Heart left ventricle (tissue), 13 donors: Measurements from ENCODE around the gene RGS6.

Experiments
- POLR2A ChIP-seq, 2 donors: fragments of 450-650 bp; IDR thresholded peaks; one replicate each; pipeline ENCODE4 v1.6.1; 2017; ENCODE audit warnings: antibody characterized with exemption in 2 of 2, mild to moderate bottlenecking in 2 of 2, moderate library complexity in 2 of 2
- TF ChIP-seq, protein P1 (sequence below), 12 donors: fragments of 200-600 bp; sonication (generic) in 4 of 12; IDR thresholded peaks; one replicate each; pipeline versions ENCODE4 v1.5.0 to v1.8.0; 2018 to 2022; ENCODE audit warnings: antibody characterized with exemption in 12 of 12, mild to moderate bottlenecking in 5 of 12
- donor health status: ischemic (EF 13 %, LVEDD 7.1; RV severe dilation, severe dysfunction).
- donor health status: DM: no; HTN: yes; CAD: no.
- donor health status: DM: no; HTN: no; CAD: no.
- donor health status: ischemic (EF 25% LVEDD 6.9; RV normal size, moderate dysfunction).
- donor health status: ischemic (EF 25% LVEDD 5.7; RV mildly dilated, moderate dysfunction).
- donor health status: ischemic (EF 35%, LVEDD 5.7; RV mildly dilated, moderate dysfunction).
- donor health status: nonischemic (EF 11% LVEDD 7.7; RV severe dilation, severe dysfunction).
- donor health status: DM: yes; HTN: yes; CAD: no.
- donor health status: PGD.
- donor health status: ischemic (EF 29% LVEDD 5.4; RV normal size, mild dysfunction).
- donor health status: nonischemic (EF 23%, LVEDD 6.1; RV moderate dilation, normal function).

DNA sequence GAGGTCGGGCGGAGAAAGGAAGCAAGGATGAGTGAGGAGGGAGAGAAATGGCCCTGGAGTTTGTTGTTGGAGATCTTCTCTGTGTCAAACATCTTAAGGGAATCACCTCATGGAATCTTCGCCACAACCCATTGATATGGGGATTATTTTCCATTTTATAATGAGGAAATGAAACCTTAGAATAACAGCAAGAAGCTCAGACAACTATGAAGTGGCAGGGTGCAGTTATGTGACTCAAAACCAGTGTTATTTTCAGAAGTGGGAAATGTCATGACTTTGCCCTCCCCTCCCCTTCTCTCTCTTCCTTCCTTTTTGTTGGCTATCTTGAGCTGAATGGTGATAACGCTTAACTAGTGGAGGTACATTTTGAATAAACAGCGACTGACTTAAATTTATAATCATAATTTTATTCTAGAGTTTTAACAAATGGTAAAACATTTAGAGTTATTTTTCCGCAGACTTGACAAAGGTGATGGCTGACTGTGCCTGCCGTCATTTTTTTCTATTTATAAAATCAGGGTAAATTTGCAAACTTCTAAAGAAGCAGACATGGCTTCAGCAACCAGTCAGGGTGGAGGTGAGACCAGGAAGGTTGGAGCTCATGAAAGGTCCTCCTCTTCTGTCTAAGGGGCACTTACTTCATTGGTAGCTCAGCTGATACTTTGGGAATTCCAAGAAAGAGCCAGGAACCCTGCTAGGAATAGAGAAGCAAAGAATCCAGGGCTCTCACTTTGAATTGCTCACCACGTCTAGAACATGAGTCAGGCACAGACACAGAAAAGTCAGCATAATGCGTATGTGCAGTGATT is 232.4 kb downstream of the RGS6 start:
- no peak for TF ChIP-seq POLR2A (IDR thresholded peaks at IDR 0.05)
- TF ChIP-seq, protein P1, sequence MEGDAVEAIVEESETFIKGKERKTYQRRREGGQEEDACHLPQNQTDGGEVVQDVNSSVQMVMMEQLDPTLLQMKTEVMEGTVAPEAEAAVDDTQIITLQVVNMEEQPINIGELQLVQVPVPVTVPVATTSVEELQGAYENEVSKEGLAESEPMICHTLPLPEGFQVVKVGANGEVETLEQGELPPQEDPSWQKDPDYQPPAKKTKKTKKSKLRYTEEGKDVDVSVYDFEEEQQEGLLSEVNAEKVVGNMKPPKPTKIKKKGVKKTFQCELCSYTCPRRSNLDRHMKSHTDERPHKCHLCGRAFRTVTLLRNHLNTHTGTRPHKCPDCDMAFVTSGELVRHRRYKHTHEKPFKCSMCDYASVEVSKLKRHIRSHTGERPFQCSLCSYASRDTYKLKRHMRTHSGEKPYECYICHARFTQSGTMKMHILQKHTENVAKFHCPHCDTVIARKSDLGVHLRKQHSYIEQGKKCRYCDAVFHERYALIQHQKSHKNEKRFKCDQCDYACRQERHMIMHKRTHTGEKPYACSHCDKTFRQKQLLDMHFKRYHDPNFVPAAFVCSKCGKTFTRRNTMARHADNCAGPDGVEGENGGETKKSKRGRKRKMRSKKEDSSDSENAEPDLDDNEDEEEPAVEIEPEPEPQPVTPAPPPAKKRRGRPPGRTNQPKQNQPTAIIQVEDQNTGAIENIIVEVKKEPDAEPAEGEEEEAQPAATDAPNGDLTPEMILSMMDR (IDR thresholded peaks at IDR 0.05): no peak
